ENCODE results near the gene ERBB3. TPM values are rescaled to one million over a fixed set of nuclear protein-coding genes. Genes with fewer than 3 reads are reported as not detected.

ERBB3 gene
- total and polyA plus RNA-seq, 2 of the 8 experiments (the other 6 are each of a cell fraction or from before 2014, with no cell fraction given) = 33.9 to 52.4 TPM

DNA sequence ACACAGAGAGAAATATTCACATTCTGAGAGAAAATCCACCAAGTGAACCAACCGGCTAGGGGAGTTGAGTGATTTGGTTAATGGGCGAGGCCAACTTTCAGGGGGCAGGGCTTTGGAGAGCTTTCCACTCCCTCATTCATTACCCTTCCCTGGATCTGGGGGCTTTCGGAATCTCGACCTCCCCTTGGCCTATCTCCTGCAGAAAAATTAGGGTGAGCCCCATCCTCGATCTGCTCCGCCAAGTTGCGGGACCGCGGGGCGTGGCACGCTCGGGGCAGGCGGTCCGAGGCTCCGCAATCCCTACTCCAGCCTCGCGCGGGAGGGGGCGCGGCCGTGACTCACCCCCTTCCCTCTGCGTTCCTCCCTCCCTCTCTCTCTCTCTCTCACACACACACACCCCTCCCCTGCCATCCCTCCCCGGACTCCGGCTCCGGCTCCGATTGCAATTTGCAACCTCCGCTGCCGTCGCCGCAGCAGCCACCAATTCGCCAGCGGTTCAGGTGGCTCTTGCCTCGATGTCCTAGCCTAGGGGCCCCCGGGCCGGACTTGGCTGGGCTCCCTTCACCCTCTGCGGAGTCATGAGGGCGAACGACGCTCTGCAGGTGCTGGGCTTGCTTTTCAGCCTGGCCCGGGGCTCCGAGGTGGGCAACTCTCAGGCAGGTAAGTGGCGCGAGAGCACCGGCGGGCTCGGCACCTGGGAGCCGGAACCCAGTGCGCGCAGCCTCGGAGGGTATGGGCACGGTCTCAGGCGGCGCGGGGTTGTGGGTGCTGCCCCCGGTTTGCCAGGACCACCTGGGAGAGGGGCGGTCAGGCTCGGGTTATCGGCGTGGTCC is at the start of gene ERBB3 (continued):
- TF ChIP-seq, protein P1, sequence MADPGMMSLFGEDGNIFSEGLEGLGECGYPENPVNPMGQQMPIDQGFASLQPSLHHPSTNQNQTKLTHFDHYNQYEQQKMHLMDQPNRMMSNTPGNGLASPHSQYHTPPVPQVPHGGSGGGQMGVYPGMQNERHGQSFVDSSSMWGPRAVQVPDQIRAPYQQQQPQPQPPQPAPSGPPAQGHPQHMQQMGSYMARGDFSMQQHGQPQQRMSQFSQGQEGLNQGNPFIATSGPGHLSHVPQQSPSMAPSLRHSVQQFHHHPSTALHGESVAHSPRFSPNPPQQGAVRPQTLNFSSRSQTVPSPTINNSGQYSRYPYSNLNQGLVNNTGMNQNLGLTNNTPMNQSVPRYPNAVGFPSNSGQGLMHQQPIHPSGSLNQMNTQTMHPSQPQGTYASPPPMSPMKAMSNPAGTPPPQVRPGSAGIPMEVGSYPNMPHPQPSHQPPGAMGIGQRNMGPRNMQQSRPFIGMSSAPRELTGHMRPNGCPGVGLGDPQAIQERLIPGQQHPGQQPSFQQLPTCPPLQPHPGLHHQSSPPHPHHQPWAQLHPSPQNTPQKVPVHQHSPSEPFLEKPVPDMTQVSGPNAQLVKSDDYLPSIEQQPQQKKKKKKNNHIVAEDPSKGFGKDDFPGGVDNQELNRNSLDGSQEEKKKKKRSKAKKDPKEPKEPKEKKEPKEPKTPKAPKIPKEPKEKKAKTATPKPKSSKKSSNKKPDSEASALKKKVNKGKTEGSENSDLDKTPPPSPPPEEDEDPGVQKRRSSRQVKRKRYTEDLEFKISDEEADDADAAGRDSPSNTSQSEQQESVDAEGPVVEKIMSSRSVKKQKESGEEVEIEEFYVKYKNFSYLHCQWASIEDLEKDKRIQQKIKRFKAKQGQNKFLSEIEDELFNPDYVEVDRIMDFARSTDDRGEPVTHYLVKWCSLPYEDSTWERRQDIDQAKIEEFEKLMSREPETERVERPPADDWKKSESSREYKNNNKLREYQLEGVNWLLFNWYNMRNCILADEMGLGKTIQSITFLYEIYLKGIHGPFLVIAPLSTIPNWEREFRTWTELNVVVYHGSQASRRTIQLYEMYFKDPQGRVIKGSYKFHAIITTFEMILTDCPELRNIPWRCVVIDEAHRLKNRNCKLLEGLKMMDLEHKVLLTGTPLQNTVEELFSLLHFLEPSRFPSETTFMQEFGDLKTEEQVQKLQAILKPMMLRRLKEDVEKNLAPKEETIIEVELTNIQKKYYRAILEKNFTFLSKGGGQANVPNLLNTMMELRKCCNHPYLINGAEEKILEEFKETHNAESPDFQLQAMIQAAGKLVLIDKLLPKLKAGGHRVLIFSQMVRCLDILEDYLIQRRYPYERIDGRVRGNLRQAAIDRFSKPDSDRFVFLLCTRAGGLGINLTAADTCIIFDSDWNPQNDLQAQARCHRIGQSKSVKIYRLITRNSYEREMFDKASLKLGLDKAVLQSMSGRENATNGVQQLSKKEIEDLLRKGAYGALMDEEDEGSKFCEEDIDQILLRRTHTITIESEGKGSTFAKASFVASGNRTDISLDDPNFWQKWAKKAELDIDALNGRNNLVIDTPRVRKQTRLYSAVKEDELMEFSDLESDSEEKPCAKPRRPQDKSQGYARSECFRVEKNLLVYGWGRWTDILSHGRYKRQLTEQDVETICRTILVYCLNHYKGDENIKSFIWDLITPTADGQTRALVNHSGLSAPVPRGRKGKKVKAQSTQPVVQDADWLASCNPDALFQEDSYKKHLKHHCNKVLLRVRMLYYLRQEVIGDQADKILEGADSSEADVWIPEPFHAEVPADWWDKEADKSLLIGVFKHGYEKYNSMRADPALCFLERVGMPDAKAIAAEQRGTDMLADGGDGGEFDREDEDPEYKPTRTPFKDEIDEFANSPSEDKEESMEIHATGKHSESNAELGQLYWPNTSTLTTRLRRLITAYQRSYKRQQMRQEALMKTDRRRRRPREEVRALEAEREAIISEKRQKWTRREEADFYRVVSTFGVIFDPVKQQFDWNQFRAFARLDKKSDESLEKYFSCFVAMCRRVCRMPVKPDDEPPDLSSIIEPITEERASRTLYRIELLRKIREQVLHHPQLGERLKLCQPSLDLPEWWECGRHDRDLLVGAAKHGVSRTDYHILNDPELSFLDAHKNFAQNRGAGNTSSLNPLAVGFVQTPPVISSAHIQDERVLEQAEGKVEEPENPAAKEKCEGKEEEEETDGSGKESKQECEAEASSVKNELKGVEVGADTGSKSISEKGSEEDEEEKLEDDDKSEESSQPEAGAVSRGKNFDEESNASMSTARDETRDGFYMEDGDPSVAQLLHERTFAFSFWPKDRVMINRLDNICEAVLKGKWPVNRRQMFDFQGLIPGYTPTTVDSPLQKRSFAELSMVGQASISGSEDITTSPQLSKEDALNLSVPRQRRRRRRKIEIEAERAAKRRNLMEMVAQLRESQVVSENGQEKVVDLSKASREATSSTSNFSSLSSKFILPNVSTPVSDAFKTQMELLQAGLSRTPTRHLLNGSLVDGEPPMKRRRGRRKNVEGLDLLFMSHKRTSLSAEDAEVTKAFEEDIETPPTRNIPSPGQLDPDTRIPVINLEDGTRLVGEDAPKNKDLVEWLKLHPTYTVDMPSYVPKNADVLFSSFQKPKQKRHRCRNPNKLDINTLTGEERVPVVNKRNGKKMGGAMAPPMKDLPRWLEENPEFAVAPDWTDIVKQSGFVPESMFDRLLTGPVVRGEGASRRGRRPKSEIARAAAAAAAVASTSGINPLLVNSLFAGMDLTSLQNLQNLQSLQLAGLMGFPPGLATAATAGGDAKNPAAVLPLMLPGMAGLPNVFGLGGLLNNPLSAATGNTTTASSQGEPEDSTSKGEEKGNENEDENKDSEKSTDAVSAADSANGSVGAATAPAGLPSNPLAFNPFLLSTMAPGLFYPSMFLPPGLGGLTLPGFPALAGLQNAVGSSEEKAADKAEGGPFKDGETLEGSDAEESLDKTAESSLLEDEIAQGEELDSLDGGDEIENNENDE (IDR thresholded peaks at IDR 0.05; ENCODE audit: insufficient replicate concordance, low read length) = no peak
- no peak for TF ChIP-seq NANOG (IDR thresholded peaks at IDR 0.05; ENCODE audit: insufficient read depth, low read depth, low read length, poor library complexity, severe bottlenecking)
- TF ChIP-seq POLR2AphosphoS5 (IDR thresholded peaks at IDR 0.05; ENCODE audit: low read depth, low read length) = peak; percentile 46; the same call in 1 of the 2 replicates
- no peak for TF ChIP-seq BRCA1 (IDR thresholded peaks at IDR 0.05; ENCODE audit: low read depth, low read length)
- TF ChIP-seq RFX5 (IDR thresholded peaks at IDR 0.05; ENCODE audit: borderline replicate concordance, low read depth, low read length) = no peak
- TF ChIP-seq EGR1 (IDR thresholded peaks at IDR 0.05; ENCODE audit: borderline replicate concordance, low read depth, low read length) = 0 out of 2 replicates have a peak, but pooled peaks have one; percentile 34
- no peak for TF ChIP-seq SIRT6 (IDR thresholded peaks at IDR 0.05; ENCODE audit: low read length)
- no peak for TF ChIP-seq SUZ12 (IDR thresholded peaks at IDR 0.05; ENCODE audit: low read length)
- TF ChIP-seq TCF12 (IDR thresholded peaks at IDR 0.05; ENCODE audit: low read depth, low read length) = 0 out of 2 replicates have a peak, but pooled peaks have one; percentile 25

Data from H1 (cell line).